ENCODE measurements around the gene HIKESHI. TPM values are rescaled to one million over a fixed set of nuclear protein-coding genes. Genes with fewer than 3 reads are reported as not detected.

Gene HIKESHI
- total and polyA plus RNA-seq, 2 of the 8 experiments (the other 6 are each of a cell fraction or from before 2014, with no cell fraction given), result 65.4 to 90.2 TPM

- TF ChIP-seq CHD7 (IDR thresholded peaks at IDR 0.05; ENCODE audit: insufficient replicate concordance, low read length), result no peak
- no peak for TF ChIP-seq SRF (IDR thresholded peaks at IDR 0.05; ENCODE audit: low read depth, low read length)
- no peak for TF ChIP-seq E2F6 (IDR thresholded peaks at IDR 0.05)
- TF ChIP-seq GTF2F1 (IDR thresholded peaks at IDR 0.05; ENCODE audit: borderline replicate concordance, low read depth, low read length), result no peak
- TF ChIP-seq KDM4A (IDR thresholded peaks at IDR 0.05; ENCODE audit: low read depth, low read length, severe bottlenecking), result no peak
These were observed 45.4 kb upstream of the HIKESHI start (continued) for GRCh38 chr11:86256608-86257007.
